Breast epithelium (tissue), 4 donors: ENCODE results near the gene NKX3-2. TPM values are rescaled to one million over a fixed set of nuclear protein-coding genes. Genes with fewer than 3 reads are reported as not detected.

ENCODE experiments used
- DNase-seq, 2 donors: peaks; one replicate each; pipeline ENCODE4 v3.0.0-alpha.2; 2019; ENCODE audit warnings: low spot score in 2 of 2
- H3K27ac ChIP-seq, 2 donors: fragments of 200-600 bp; sonication (generic) in 1 of 2; one replicate each; pipeline ENCODE4 v1.5.1; 2016 to 2019; ENCODE audit warnings: mild to moderate bottlenecking in 1 of 2
- H3K27me3 ChIP-seq, 2 donors: fragments of 200-600 bp; sonication (generic) in 1 of 2; one replicate each; pipeline versions ENCODE4 v1.5.1 to v1.6.0; 2017 to 2019; ENCODE audit warnings: control low read depth in 1 of 2, mild to moderate bottlenecking in 1 of 2
- H3K36me3 ChIP-seq: fragments of 200-600 bp; one replicate; pipeline ENCODE4 v1.5.1; 2019
- H3K4me1 ChIP-seq, 2 donors: fragments of 200-600 bp; sonication (generic); one replicate each; pipeline ENCODE4 v1.5.1; 2016 to 2019; ENCODE audit warnings: control low read depth in 1 of 2
- H3K4me3 ChIP-seq, 3 donors: fragments of 200-600 bp; sonication (generic); 1 replicate in 2 of 3; 2 replicates in 1 of 3; pipeline ENCODE4 v1.5.1; 2016 to 2019; ENCODE audit warnings: mild to moderate bottlenecking in 3 of 3, moderate library complexity in 2 of 3
- H3K9me3 ChIP-seq, 2 donors: fragments of 200-600 bp; sonication (generic) in 1 of 2; one replicate each; pipeline ENCODE4 v1.5.1; 2016 to 2019; ENCODE audit warnings: control low read depth in 1 of 2
- CTCF ChIP-seq, 3 donors: fragments of 450-650 bp; IDR thresholded peaks; one replicate each; pipeline ENCODE4 v1.5.1; 2016 to 2017; ENCODE audit warnings: antibody characterized with exemption in 3 of 3, mild to moderate bottlenecking in 3 of 3, moderate library complexity in 3 of 3
- POLR2A ChIP-seq: fragments of 450-650 bp; IDR thresholded peaks from one replicate; pipeline ENCODE4 v1.6.1; 2016; ENCODE audit warnings: antibody characterized with exemption, mild to moderate bottlenecking, moderate library complexity
- POLR2AphosphoS5 ChIP-seq, 3 donors: sonication (generic); formaldehyde crosslinking; IDR thresholded peaks; one replicate each; pipeline ENCODE4 v1.6.1; 2017; ENCODE audit warnings: antibody characterized with exemption in 3 of 3
- intact Hi-C: fragments of 100-400 bp; cut with DNase I; formaldehyde crosslinking; loops from one replicate; pipeline ENCODE4 v1.15.1; 2023; ENCODE audit warnings: low total_unique reads
- total RNA-seq, 3 donors: library from RNA; depleted of rRNA; stranded (reverse); fragments of >200 nt; gene quantifications; one replicate each; pipeline ENCODE4 v1.1.0, GENCODE V29; 2016

The NKX3-2 gene
- total RNA-seq, 3 donors from 2014 or later = under 0.01 TPM; not detected in 2

- Histone ChIP-seq H3K36me3 (no peaks in the 10 kb centered on the region), H3K9me3 (peaks cover 15 to 18% of the 10 kb centered on the region in 2 donors), H3K4me3 (peak overlapping the region in 1 of 3 donors; percentile 19), H3K27me3 (peaks cover 3 to 78% of the 10 kb centered on the region in 2 donors), H3K27ac (no peak overlapping the region), H3K4me1 (no peaks in the 10 kb centered on the region)
- intact Hi-C loops = no loop called here
- TF ChIP-seq POLR2AphosphoS5 (IDR thresholded peaks at IDR 0.05) (no peak), POLR2A (no peak), CTCF (IDR thresholded peaks at IDR 0.05) (no peak)
- DNase-seq = no peak
Measured at GRCh38 chr4:13523591-13524503, 20.5 kb downstream of the NKX3-2 start.

- no peaks in the 10 kb centered on the region for H3K36me3 ChIP-seq
Measured at GRCh38 chr4:13523105-13523477, 21.2 kb downstream of the NKX3-2 start.

GRCh38 chr4:13522282-13523104 is 21.8 kb downstream of the NKX3-2 start:
- H3K4me3 ChIP-seq = peak overlapping the region in 1 of 3 donors; percentile 25

More at GRCh38 chr4:13523105-13523477, 21.2 kb downstream of the NKX3-2 start:
- peaks cover 15 to 18% of the 10 kb centered on the region in 2 donors for H3K9me3 ChIP-seq
- no peak overlapping the region for H3K27ac ChIP-seq
- H3K27me3 ChIP-seq = peaks cover 3 to 70% of the 10 kb centered on the region in 2 donors
- TF ChIP-seq CTCF (IDR thresholded peaks at IDR 0.05) (no peak), POLR2A (no peak), POLR2AphosphoS5 (IDR thresholded peaks at IDR 0.05) (no peak)
- H3K4me1 ChIP-seq = no peaks in the 10 kb centered on the region
- intact Hi-C loops = no loop called here
- no peak for DNase-seq
- H3K4me3 ChIP-seq = peak overlapping the region in 1 of 3 donors; percentile 25

GRCh38 chr4:13521047-13521446 is 23.3 kb downstream of the NKX3-2 start:
- Histone ChIP-seq H3K36me3 (no peaks in the 10 kb centered on the region), H3K9me3 (peaks cover 15 to 18% of the 10 kb centered on the region in 2 donors), H3K4me3 (no peak overlapping the region), H3K4me1 (no peaks in the 10 kb centered on the region), H3K27ac (no peak overlapping the region), H3K27me3 (peaks cover 3 to 50% of the 10 kb centered on the region in 2 donors)
- DNase-seq = no peak
- intact Hi-C loops = no loop called here
- TF ChIP-seq POLR2A (no peak), POLR2AphosphoS5 (IDR thresholded peaks at IDR 0.05) (no peak), CTCF (IDR thresholded peaks at IDR 0.05) (no peak)

More at GRCh38 chr4:13522282-13523104, 21.8 kb downstream of the NKX3-2 start:
- Histone ChIP-seq H3K4me1 (no peaks in the 10 kb centered on the region), H3K36me3 (no peaks in the 10 kb centered on the region), H3K27me3 (peaks cover 3 to 64% of the 10 kb centered on the region in 2 donors), H3K27ac (no peak overlapping the region), H3K9me3 (peaks cover 15 to 18% of the 10 kb centered on the region in 2 donors)
- intact Hi-C loops = no loop called here
- no peak for DNase-seq
- TF ChIP-seq POLR2A = no peak
- no peak for TF ChIP-seq POLR2AphosphoS5 (IDR thresholded peaks at IDR 0.05)
- TF ChIP-seq CTCF (IDR thresholded peaks at IDR 0.05) = no peak
